GM12878 (cell line): ENCODE data around the gene NT5C3B. TPM values are rescaled to one million over a fixed set of nuclear protein-coding genes. Genes with fewer than 3 reads are reported as not detected.

Source experiments
- ATAC-seq: fragments of 200-7000 bp; cut with Tn5 transposase; 3 replicates; pipeline ENCODE4 v1.9.1; 2020; ENCODE audit warnings: mild to moderate bottlenecking, moderate library complexity
- BruUV-seq: library from RNA; stranded (reverse); fragments of 400-500 nt; replicated peaks from 2 replicates; lab custom pipeline; 2021; lab: Mats Ljungman, UMichigan
- CTCF ChIA-PET: fragments of 300-600 bp; sonication (Branson Sonifier 250); formaldehyde crosslinking; extraction: SDS; loops from one replicate; lab custom pipeline; 2021; ENCODE audit warnings: inconsistent platforms; lab: Yijun Ruan, JAX
- POLR2A ChIA-PET: fragments of 350-600 bp; formaldehyde crosslinking; extraction: SDS; loops from one replicate; lab custom pipeline; 2021; ENCODE audit warnings: inconsistent platforms; lab: Charles Lee
- RAD21 ChIA-PET: fragments of 300-600 bp; sonication (Branson Sonifier 250); formaldehyde crosslinking; loops from one replicate; lab custom pipeline; 2023; ENCODE audit warnings: antibody characterized with exemption; ENCODE audit not compliant: unreplicated experiment; lab: Charles Lee
- SMC1A ChIA-PET: fragments of 300-600 bp; sonication (Branson Sonifier 250); formaldehyde crosslinking; loops from one replicate; lab custom pipeline; 2023; ENCODE audit not compliant: unreplicated experiment, uncharacterized antibody; lab: Charles Lee
- DNase-seq: peaks from one replicate; pipeline ENCODE4 v3.0.0-alpha.2; 2011; ENCODE audit warnings: low read depth, low spot score
- FAIRE-seq: peaks from 3 replicates; lab custom pipeline; 2011; peaks lifted over from hg19 to GRCh38; lab: Jason Lieb, UNC
- H2AFZ ChIP-seq: 2 replicates; pipeline ENCODE4 v1.6.0; 2011; ENCODE audit warnings: low read depth, low read length, control low read depth; ENCODE audit not compliant: control insufficient read depth
- H3K27ac ChIP-seq: 2 replicates; pipeline ENCODE4 v1.5.1; 2011; ENCODE audit warnings: control low read depth; ENCODE audit not compliant: control insufficient read depth, insufficient read depth
- H3K27me3 ChIP-seq, 2 experiments: replicated peaks in 1 of 2; 2 replicates each; pipeline versions ENCODE4 v1.6.0 to v1.6.1; 2011; ENCODE audit warnings: low read length in 1 of 2; ENCODE audit not compliant: control insufficient read depth in 2 of 2, insufficient read depth in 2 of 2
- H3K36me3 ChIP-seq, 2 experiments: 2 replicates each; pipeline ENCODE4 v1.5.1; 2011; ENCODE audit warnings: low read length in 1 of 2; ENCODE audit not compliant: control insufficient read depth in 2 of 2, insufficient read depth in 2 of 2
- H3K4me1 ChIP-seq: 2 replicates; pipeline ENCODE4 v1.6.1; 2011; ENCODE audit warnings: mild to moderate bottlenecking, low read length, moderate library complexity, mixed read lengths; ENCODE audit not compliant: control insufficient read depth, insufficient read depth
- H3K4me2 ChIP-seq: 2 replicates; pipeline ENCODE4 v1.6.0; 2011; ENCODE audit warnings: control low read depth; ENCODE audit not compliant: control insufficient read depth, insufficient read depth
- H3K4me3 ChIP-seq: fragments of 200-600 bp; sonication (generic); 2 replicates; pipeline ENCODE4 v1.5.1; 2016
- H3K79me2 ChIP-seq: 2 replicates; pipeline ENCODE4 v1.6.0; 2011; ENCODE audit warnings: low read length; ENCODE audit not compliant: control insufficient read depth, insufficient read depth
- H3K9ac ChIP-seq: 2 replicates; pipeline ENCODE4 v1.8.0; 2011; ENCODE audit warnings: low read length, control low read depth, mixed read lengths; ENCODE audit not compliant: control insufficient read depth, insufficient read depth
- H3K9me3 ChIP-seq: replicated peaks from 3 replicates; pipeline ENCODE4 v1.5.1; 2011; ENCODE audit warnings: mild to moderate bottlenecking, low read length; ENCODE audit not compliant: control insufficient read depth, insufficient read depth
- H4K20me1 ChIP-seq: 2 replicates; pipeline ENCODE4 v1.6.0; 2011; ENCODE audit not compliant: control insufficient read depth, insufficient read depth
- BHLHE40 ChIP-seq, 2 experiments: fragments of 450-650 bp in 1 of 2; IDR thresholded peaks; 2 replicates each; pipeline ENCODE4 v1.6.1; 2011 to 2017; ENCODE audit warnings: low read depth in 2 of 2, borderline replicate concordance in 1 of 2, improper control_type of control experiment in 1 of 2, low read length in 1 of 2, mild to moderate bottlenecking in 1 of 2
- DPF2 ChIP-seq: fragments of 450-650 bp; IDR thresholded peaks from 2 replicates; pipeline ENCODE4 v1.6.1; 2017; ENCODE audit warnings: mild to moderate bottlenecking
- GABPA ChIP-seq: IDR thresholded peaks from 2 replicates; pipeline ENCODE4 v1.6.1; 2014; ENCODE audit warnings: antibody characterized with exemption, low read depth, mild to moderate bottlenecking, inconsistent platforms
- NBN ChIP-seq: fragments of 450-650 bp; IDR thresholded peaks from 2 replicates; pipeline ENCODE4 v1.6.1; 2016
- NKRF ChIP-seq: fragments of 450-650 bp; conservative IDR thresholded peaks from 2 replicates; pipeline ENCODE4 v1.6.1; 2017; ENCODE audit warnings: mild to moderate bottlenecking, moderate library complexity
- RFX5 ChIP-seq: IDR thresholded peaks from 2 replicates; pipeline ENCODE4 v1.6.1; 2011; ENCODE audit warnings: low read depth, low read length, improper control_type of control experiment
- WGBS: methylation state at CpG from one replicate; pipeline ENCODE4 v1.1.6; 2016; ENCODE audit warnings: low lambda C conversion rate; ENCODE audit not compliant: insufficient replicate concordance, insufficient coverage; ENCODE audit errors: missing lambda C conversion rate; 5-methylcytosine and 5-hydroxymethylcytosine counted together
- in situ Hi-C: fragments of 300-500 bp; cut with MboI; formaldehyde crosslinking; loops from 9 replicates; pipeline ENCODE4 v1.14.3; 2018; ENCODE audit warnings: mixed read lengths
- intact Hi-C: fragments of 100-400 bp; cut with micrococcal nuclease; formaldehyde crosslinking; loops from one replicate; pipeline ENCODE4 v1.14.2; 2022; ENCODE audit not compliant: unreplicated experiment
- polyA plus RNA-seq, 11 experiments: library from polyadenylated mRNA; depleted of rRNA in 4 of 11; unstranded in 6 of 11; stranded (reverse) in 5 of 11; fragments of >200 nt; fragmentation: Nextera tagmentation in 4 of 11; fragmentation: Illumina TruSeq in 1 of 11; extraction: Ambion mirVana in 4 of 11; extraction: Trizol in 1 of 11; gene quantifications; 1 replicate in 1 of 11; 2 replicates in 10 of 11; pipeline versions ENCODE4 v1.2.1 to v1.2.3, GENCODE V29; 2011 to 2016; ENCODE audit warnings: inconsistent platforms in 2 of 11, missing spikeins in 2 of 11, low read depth in 1 of 11
- total RNA-seq, 4 experiments: library from RNA; depleted of rRNA in 3 of 4; stranded (reverse); fragments of >200 nt in 3 of 4; fragmentation: Illumina TruSeq in 1 of 4; extraction: Trizol in 1 of 4; gene quantifications; 2 replicates each; pipeline versions ENCODE4 v1.2.1 to v1.2.3, GENCODE V29; 2013 to 2021
- TF ChIP-seq, protein P1 (sequence below): IDR thresholded peaks from 2 replicates; pipeline ENCODE4 v1.6.1; 2011; ENCODE audit warnings: low read depth, mild to moderate bottlenecking, low read length, moderate library complexity, borderline replicate concordance; ENCODE audit errors: extremely low read depth
- TF ChIP-seq, protein P2 (sequence below): fragments of 450-650 bp; IDR thresholded peaks from 2 replicates; pipeline ENCODE4 v1.6.1; 2016; ENCODE audit warnings: mild to moderate bottlenecking

The NT5C3B gene
- total and polyA plus RNA-seq, 10 of the 15 experiments (the other 5 are each of a cell fraction or from before 2014, with no cell fraction given), result 0.52 to 64.6 (median 41.0) TPM

- Histone ChIP-seq H3K27ac (no peak overlapping the region), H4K20me1 (no peaks in the 10 kb centered on the region), H3K4me3 (no peak overlapping the region), H3K79me2 (no peaks in the 10 kb centered on the region), H3K36me3 (no peaks in the 10 kb centered on the region), H2AFZ (peak overlapping the region; percentile 29; the same call in 1 of the 2 replicates), H3K9ac (no peak overlapping the region), H3K9me3 (no peaks in the 10 kb centered on the region), H3K4me2 (no peak overlapping the region), H3K27me3 (no peaks in the 10 kb centered on the region), H3K4me1 (no peaks in the 10 kb centered on the region)
- FAIRE-seq, result no peak
- ChIA-PET SMC1A (interaction anchor here (0.9 to 2.5 kb wide), 2 partner anchors 20 to 63 kb away, joined by 3 to 9 read pairs; no protein-coding TSS in a partner anchor), POLR2A (interaction anchor here (0.6 to 1.2 kb wide), 2 partner anchors 10 to 120 kb away, joined by 5 to 8 read pairs; no protein-coding TSS in a partner anchor), CTCF (interaction anchor here (0.6 to 4.4 kb wide), 17 partner anchors 10 to 1387 kb away, joined by 3 to 25 read pairs (median 3); partner anchors contain the start of genes JUP and P3H4), RAD21 (interaction anchor here (0.6 to 2.7 kb wide), 4 partner anchors 15 to 312 kb away, joined by 3 to 12 read pairs (median 5); partner anchors contain the start of gene JUP)
- in situ Hi-C loops (loop anchor here (5.0 kb wide), 1 partner anchor 58 kb away; no protein-coding TSS in a partner anchor), intact Hi-C loops (loop anchor here (1.0 kb wide), 1 partner anchor 62 kb away; no protein-coding TSS in a partner anchor)
- TF ChIP-seq NBN, result no peak
- TF ChIP-seq GABPA, result no peak
- TF ChIP-seq RFX5, result no peak
- no peak for TF ChIP-seq BHLHE40 (IDR thresholded peaks at IDR 0.05; ENCODE audit: borderline replicate concordance in 1 of 2, low read depth in 2 of 2, low read length in 1 of 2)
- TF ChIP-seq, protein P1, sequence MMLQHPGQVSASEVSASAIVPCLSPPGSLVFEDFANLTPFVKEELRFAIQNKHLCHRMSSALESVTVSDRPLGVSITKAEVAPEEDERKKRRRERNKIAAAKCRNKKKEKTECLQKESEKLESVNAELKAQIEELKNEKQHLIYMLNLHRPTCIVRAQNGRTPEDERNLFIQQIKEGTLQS, result no peak
- no peak for TF ChIP-seq DPF2
- TF ChIP-seq, protein P2, sequence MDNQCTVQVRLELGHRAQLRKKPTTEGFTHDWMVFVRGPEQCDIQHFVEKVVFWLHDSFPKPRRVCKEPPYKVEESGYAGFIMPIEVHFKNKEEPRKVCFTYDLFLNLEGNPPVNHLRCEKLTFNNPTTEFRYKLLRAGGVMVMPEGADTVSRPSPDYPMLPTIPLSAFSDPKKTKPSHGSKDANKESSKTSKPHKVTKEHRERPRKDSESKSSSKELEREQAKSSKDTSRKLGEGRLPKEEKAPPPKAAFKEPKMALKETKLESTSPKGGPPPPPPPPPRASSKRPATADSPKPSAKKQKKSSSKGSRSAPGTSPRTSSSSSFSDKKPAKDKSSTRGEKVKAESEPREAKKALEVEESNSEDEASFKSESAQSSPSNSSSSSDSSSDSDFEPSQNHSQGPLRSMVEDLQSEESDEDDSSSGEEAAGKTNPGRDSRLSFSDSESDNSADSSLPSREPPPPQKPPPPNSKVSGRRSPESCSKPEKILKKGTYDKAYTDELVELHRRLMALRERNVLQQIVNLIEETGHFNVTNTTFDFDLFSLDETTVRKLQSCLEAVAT, result no peak
- no peak for TF ChIP-seq NKRF
- no peak for DNase-seq
- WGBS, result 50% methylated on average over 17 of the region's 18 CpGs
- no TSS peak for BruUV-seq
- peak; percentile 44 for ATAC-seq
Measured at GRCh38 chr17:41800601-41801373, 35.2 kb downstream of the NT5C3B start.
